Measurements from ENCODE around the gene SSRP1. TPM values are rescaled to one million over a fixed set of nuclear protein-coding genes. Genes with fewer than 3 reads are reported as not detected.

SSRP1 gene
- total and polyA plus RNA-seq, 2 of the 13 experiments (the other 11 are each of a cell fraction or from before 2014, with no cell fraction given), result 93.6 to 129 TPM

DNA sequence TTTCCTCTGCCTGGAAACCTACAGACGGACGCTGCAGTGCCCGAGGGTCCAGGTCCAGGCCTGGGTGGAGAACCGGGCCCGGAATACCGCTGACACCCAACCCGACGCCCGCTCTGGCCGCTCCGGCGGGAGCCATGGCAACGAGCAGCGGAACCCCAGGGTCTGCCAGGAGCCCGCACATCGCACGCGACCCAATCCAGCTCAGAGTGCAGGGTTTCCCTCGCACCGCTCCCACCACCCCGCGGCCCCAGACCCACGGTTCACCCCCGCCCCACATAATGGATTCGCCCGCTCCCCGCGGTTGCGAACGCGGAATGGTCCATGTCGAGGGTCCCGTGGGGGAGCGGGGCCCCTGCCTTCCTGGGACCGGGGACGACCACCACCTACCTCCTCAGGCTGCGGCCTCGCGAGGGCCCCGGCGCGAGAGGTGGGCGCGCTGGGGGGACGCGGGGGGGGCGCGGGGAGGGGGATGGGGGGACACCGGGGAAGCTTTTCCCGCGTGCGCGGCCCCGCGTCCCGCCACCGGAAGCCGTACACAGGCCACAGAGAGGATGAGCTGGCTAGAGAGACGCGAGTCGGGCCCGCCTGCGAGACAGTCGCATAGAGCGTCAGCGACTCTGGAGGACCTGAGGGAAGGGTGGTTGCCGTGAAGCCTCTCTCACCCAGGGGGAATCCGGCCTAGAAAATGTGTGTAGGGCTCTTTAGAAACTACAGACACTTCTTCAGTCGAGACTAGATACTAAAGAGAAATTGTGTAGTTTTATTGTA, at the start of gene SSRP1 (continued):
- TF ChIP-seq, protein P1, sequence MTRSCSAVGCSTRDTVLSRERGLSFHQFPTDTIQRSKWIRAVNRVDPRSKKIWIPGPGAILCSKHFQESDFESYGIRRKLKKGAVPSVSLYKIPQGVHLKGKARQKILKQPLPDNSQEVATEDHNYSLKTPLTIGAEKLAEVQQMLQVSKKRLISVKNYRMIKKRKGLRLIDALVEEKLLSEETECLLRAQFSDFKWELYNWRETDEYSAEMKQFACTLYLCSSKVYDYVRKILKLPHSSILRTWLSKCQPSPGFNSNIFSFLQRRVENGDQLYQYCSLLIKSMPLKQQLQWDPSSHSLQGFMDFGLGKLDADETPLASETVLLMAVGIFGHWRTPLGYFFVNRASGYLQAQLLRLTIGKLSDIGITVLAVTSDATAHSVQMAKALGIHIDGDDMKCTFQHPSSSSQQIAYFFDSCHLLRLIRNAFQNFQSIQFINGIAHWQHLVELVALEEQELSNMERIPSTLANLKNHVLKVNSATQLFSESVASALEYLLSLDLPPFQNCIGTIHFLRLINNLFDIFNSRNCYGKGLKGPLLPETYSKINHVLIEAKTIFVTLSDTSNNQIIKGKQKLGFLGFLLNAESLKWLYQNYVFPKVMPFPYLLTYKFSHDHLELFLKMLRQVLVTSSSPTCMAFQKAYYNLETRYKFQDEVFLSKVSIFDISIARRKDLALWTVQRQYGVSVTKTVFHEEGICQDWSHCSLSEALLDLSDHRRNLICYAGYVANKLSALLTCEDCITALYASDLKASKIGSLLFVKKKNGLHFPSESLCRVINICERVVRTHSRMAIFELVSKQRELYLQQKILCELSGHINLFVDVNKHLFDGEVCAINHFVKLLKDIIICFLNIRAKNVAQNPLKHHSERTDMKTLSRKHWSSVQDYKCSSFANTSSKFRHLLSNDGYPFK (CRISPR knock-in tag; IDR thresholded peaks at IDR 0.05; ENCODE audit: borderline replicate concordance), result 0 out of 2 replicates have a peak, but pooled peaks have one; percentile 46
- TF ChIP-seq ZNF468 (CRISPR knock-in tag; IDR thresholded peaks at IDR 0.05) (no peak), CENPT (CRISPR knock-in tag; IDR thresholded peaks at IDR 0.05; ENCODE audit: low read depth) (peak; percentile 58; the same call in 1 of the 2 replicates), RARA (CRISPR knock-in tag; IDR thresholded peaks at IDR 0.05) (peak; percentile 29; the same call in 1 of the 2 replicates), KMT2B (CRISPR knock-in tag; IDR thresholded peaks at IDR 0.05) (peak; percentile 86; the same call in 1 of the 2 replicates), NBN (conservative IDR thresholded peaks at IDR 0.05) (no peak), RFX3 (CRISPR knock-in tag; IDR thresholded peaks at IDR 0.05) (peak; percentile 72), BORCS8-MEF2B (CRISPR knock-in tag; IDR thresholded peaks at IDR 0.05) (peak; percentile 10; the same call in 1 of the 2 replicates), RBAK (CRISPR knock-in tag; IDR thresholded peaks at IDR 0.05) (no peak), ATF7-NPFF (CRISPR knock-in tag; IDR thresholded peaks at IDR 0.05; ENCODE audit: low read depth) (0 out of 2 replicates have a peak, but pooled peaks have one; percentile 11), SCMH1 (CRISPR knock-in tag; IDR thresholded peaks at IDR 0.05; ENCODE audit: borderline replicate concordance) (no peak), MIER3 (CRISPR knock-in tag; IDR thresholded peaks at IDR 0.05; ENCODE audit: borderline replicate concordance) (no peak; the same call in 1 of the 2 replicates), POGZ (CRISPR knock-in tag; IDR thresholded peaks at IDR 0.05) (peak; percentile 52), SMAD3 (CRISPR knock-in tag; IDR thresholded peaks at IDR 0.05) (0 out of 2 replicates have a peak, but pooled peaks have one; percentile 18), ZNF34 (CRISPR knock-in tag; IDR thresholded peaks at IDR 0.05; ENCODE audit: borderline replicate concordance) (no peak), ZNF552 (CRISPR knock-in tag; IDR thresholded peaks at IDR 0.05; ENCODE audit: borderline replicate concordance) (no peak)
- TF ChIP-seq, protein P2, sequence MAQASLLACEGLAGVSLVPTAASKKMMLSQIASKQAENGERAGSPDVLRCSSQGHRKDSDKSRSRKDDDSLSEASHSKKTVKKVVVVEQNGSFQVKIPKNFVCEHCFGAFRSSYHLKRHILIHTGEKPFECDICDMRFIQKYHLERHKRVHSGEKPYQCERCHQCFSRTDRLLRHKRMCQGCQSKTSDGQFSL (CRISPR knock-in tag; IDR thresholded peaks at IDR 0.05), result no peak
- TF ChIP-seq, protein P3, sequence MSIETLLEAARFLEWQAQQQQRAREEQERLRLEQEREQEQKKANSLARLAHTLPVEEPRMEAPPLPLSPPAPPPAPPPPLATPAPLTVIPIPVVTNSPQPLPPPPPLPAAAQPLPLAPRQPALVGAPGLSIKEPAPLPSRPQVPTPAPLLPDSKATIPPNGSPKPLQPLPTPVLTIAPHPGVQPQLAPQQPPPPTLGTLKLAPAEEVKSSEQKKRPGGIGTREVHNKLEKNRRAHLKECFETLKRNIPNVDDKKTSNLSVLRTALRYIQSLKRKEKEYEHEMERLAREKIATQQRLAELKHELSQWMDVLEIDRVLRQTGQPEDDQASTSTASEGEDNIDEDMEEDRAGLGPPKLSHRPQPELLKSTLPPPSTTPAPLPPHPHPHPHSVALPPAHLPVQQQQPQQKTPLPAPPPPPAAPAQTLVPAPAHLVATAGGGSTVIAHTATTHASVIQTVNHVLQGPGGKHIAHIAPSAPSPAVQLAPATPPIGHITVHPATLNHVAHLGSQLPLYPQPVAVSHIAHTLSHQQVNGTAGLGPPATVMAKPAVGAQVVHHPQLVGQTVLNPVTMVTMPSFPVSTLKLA (IDR thresholded peaks at IDR 0.05), result no peak
- TF ChIP-seq, protein P4, sequence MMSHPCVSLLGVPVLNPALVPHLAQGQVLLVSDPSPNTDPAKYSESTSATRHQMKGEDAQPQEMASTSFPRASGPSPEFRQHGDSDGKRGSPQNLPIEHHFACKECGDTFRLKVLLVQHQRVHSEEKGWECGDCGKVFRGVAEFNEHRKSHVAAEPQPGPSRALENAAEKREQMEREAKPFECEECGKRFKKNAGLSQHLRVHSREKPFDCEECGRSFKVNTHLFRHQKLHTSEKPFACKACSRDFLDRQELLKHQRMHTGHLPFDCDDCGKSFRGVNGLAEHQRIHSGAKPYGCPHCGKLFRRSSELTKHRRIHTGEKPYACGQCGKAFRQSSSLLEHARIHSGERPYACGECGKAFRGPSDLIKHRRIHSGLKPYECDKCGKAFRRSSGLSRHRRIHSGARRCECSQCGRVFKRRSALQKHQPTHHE (CRISPR knock-in tag; IDR thresholded peaks at IDR 0.05; ENCODE audit: borderline replicate concordance), result peak; percentile 38; the same call in 1 of the 2 replicates
- TF ChIP-seq, protein P5, sequence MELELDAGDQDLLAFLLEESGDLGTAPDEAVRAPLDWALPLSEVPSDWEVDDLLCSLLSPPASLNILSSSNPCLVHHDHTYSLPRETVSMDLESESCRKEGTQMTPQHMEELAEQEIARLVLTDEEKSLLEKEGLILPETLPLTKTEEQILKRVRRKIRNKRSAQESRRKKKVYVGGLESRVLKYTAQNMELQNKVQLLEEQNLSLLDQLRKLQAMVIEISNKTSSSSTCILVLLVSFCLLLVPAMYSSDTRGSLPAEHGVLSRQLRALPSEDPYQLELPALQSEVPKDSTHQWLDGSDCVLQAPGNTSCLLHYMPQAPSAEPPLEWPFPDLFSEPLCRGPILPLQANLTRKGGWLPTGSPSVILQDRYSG (CRISPR knock-in tag; IDR thresholded peaks at IDR 0.05), result no peak

Data from HepG2 (cell line).